K562 (cell line): ENCODE measurements around the gene PLCB3. TPM values are rescaled to one million over a fixed set of nuclear protein-coding genes. Genes with fewer than 3 reads are reported as not detected.

Experiments
- ARID2 ChIP-seq: fragments of 450-650 bp; IDR thresholded peaks from 2 replicates; pipeline ENCODE4 v1.6.1; 2017; ENCODE audit warnings: antibody characterized with exemption, mild to moderate bottlenecking
- ARID4B ChIP-seq: sonication (generic); formaldehyde crosslinking; IDR thresholded peaks from 2 replicates; pipeline ENCODE4 v1.8.0; 2022; ENCODE audit warnings: mild to moderate bottlenecking, missing genetic modification reagents
- ETV6 ChIP-seq, 3 experiments: fragments of 150-350 bp in 1 of 3; sonication (generic) in 1 of 3; formaldehyde crosslinking in 1 of 3; IDR thresholded peaks; 2 replicates each; pipeline versions ENCODE4 v1.6.1 to v1.8.0; 2014 to 2022; ENCODE audit warnings: borderline replicate concordance in 2 of 3, low read depth in 2 of 3, antibody characterized with exemption in 1 of 3, low read length in 1 of 3, mild to moderate bottlenecking in 1 of 3, missing genetic modification reagents in 1 of 3
- FOXO4 ChIP-seq: fragments of 450-650 bp; formaldehyde crosslinking; IDR thresholded peaks from 2 replicates; pipeline ENCODE4 v1.4.0; 2020; ENCODE audit warnings: mild to moderate bottlenecking, moderate library complexity
- GATAD2A ChIP-seq: fragments of 450-650 bp; IDR thresholded peaks from 2 replicates; pipeline ENCODE4 v1.6.1; 2017
- HSF4 ChIP-seq: fragments of 250-450 bp; sonication (Bioruptor Pico); IDR thresholded peaks from 2 replicates; pipeline ENCODE4 v2.1.2; 2022; ENCODE audit warnings: mild to moderate bottlenecking, moderate library complexity, borderline replicate concordance
- MITF ChIP-seq: IDR thresholded peaks from 2 replicates; pipeline ENCODE4 v1.6.1; 2014; ENCODE audit warnings: antibody characterized with exemption
- RAD51 ChIP-seq: fragments of 450-650 bp; IDR thresholded peaks from 2 replicates; pipeline ENCODE4 v1.7.1; 2016; ENCODE audit warnings: low read depth, mild to moderate bottlenecking, borderline replicate concordance
- THRA ChIP-seq: fragments of 450-650 bp; IDR thresholded peaks from 2 replicates; pipeline ENCODE4 v1.6.1; 2017; ENCODE audit warnings: mild to moderate bottlenecking, moderate library complexity
- XRCC3 ChIP-seq: fragments of 450-650 bp; IDR thresholded peaks from 2 replicates; pipeline ENCODE4 v1.6.1; 2017; ENCODE audit warnings: mild to moderate bottlenecking, moderate library complexity
- XRCC5 ChIP-seq: fragments of 200-400 bp; formaldehyde crosslinking; IDR thresholded peaks from 2 replicates; pipeline ENCODE4 v1.6.1; 2017; ENCODE audit warnings: low read depth, mild to moderate bottlenecking, low read length
- ZBTB1 ChIP-seq: sonication (generic); formaldehyde crosslinking; IDR thresholded peaks from 2 replicates; pipeline ENCODE4 v1.8.1; 2023; ENCODE audit warnings: missing genetic modification reagents, low read depth, mild to moderate bottlenecking, borderline replicate concordance
- ZNF764 ChIP-seq: fragments of 250-450 bp; sonication (Bioruptor Pico); IDR thresholded peaks from 2 replicates; pipeline ENCODE4 v1.4.0; 2020; ENCODE audit warnings: low read depth, mild to moderate bottlenecking, moderate library complexity
- polyA plus RNA-seq, 8 experiments: library from polyadenylated mRNA; depleted of rRNA in 4 of 8; stranded (reverse) in 5 of 8; unstranded in 3 of 8; fragments of >200 nt; fragmentation: Nextera tagmentation in 2 of 8; fragmentation: Illumina TruSeq in 1 of 8; extraction: Ambion mirVana in 2 of 8; extraction: Trizol in 1 of 8; gene quantifications; 2 replicates each; pipeline versions ENCODE4 v1.2.1 to v1.2.3, GENCODE V29; 2011 to 2014; ENCODE audit warnings: inconsistent platforms in 1 of 8, missing spikeins in 1 of 8
- total RNA-seq, 7 experiments: library from RNA; depleted of rRNA in 6 of 7; stranded (reverse); fragments of >200 nt in 6 of 7; fragmentation: Illumina TruSeq in 2 of 7; extraction: Trizol in 2 of 7; gene quantifications; 2 replicates each; pipeline versions ENCODE4 v1.2.1 to v1.2.3, GENCODE V29; 2011 to 2021; ENCODE audit warnings: low replicate concordance in 1 of 7
- TF ChIP-seq, protein P1 (sequence below): fragments of 450-650 bp; IDR thresholded peaks from 2 replicates; pipeline ENCODE4 v1.7.0; 2016; ENCODE audit warnings: borderline replicate concordance
- TF ChIP-seq, protein P2 (sequence below), 3 experiments: IDR thresholded peaks in 2 of 3; conservative IDR thresholded peaks in 1 of 3; 2 replicates each; pipeline ENCODE4 v1.5.1; 2011 to 2012; ENCODE audit warnings: low read length in 3 of 3, mild to moderate bottlenecking in 3 of 3, control low read depth in 2 of 3, improper control_type of control experiment in 1 of 3, inconsistent platforms in 1 of 3, low read depth in 1 of 3, mixed read lengths in 1 of 3, moderate library complexity in 1 of 3; ENCODE audit not compliant: insufficient read depth in 2 of 3

The PLCB3 gene
- total and polyA plus RNA-seq, 9 of the 15 experiments (the other 6 are each of a cell fraction or from before 2014, with no cell fraction given), result 0.31 to 44.8 (median 14.6) TPM

DNA sequence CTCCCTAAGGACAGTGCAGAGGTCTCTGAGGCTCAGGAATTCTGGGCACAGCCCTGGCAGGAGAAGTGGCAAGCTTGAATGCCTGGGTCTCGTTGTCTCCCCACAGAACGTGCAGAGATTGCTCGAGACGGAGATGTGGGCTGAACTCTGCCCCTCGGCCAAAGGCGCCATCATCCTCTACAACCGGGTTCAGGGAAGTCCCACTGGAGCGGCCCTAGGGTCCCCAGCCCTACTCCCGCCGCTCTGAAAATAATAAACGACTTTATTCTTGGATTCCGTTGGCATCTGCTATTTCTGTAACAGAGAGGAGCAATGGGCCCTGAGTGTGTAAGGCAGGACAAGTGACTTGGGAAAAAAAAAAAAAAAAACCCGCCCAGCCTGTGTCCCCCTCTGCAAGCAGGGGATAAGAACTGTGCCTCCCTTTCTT is 21.6 kb upstream of the PLCB3 start (continued):
- TF ChIP-seq ARID4B (0 out of 2 replicates have a peak, but pooled peaks have one; percentile 16), ARID2 (no peak), HSF4 (CRISPR knock-in tag) (no peak), ETV6 (IDR thresholded peaks at IDR 0.05; ENCODE audit: borderline replicate concordance in 1 of 2, low read depth in 2 of 2, low read length in 1 of 2) (no peak), ETV6 (CRISPR knock-in tag; IDR thresholded peaks at IDR 0.05; ENCODE audit: borderline replicate concordance) (no peak), RAD51 (no peak), FOXO4 (CRISPR knock-in tag) (no peak), XRCC5 (no peak), THRA (no peak), ZBTB1 (CRISPR knock-in tag) (no peak), GATAD2A (no peak), MITF (no peak), XRCC3 (no peak), ZNF764 (CRISPR knock-in tag) (no peak)
- TF ChIP-seq, protein P1, sequence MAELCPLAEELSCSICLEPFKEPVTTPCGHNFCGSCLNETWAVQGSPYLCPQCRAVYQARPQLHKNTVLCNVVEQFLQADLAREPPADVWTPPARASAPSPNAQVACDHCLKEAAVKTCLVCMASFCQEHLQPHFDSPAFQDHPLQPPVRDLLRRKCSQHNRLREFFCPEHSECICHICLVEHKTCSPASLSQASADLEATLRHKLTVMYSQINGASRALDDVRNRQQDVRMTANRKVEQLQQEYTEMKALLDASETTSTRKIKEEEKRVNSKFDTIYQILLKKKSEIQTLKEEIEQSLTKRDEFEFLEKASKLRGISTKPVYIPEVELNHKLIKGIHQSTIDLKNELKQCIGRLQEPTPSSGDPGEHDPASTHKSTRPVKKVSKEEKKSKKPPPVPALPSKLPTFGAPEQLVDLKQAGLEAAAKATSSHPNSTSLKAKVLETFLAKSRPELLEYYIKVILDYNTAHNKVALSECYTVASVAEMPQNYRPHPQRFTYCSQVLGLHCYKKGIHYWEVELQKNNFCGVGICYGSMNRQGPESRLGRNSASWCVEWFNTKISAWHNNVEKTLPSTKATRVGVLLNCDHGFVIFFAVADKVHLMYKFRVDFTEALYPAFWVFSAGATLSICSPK, result no peak
- TF ChIP-seq, protein P2, sequence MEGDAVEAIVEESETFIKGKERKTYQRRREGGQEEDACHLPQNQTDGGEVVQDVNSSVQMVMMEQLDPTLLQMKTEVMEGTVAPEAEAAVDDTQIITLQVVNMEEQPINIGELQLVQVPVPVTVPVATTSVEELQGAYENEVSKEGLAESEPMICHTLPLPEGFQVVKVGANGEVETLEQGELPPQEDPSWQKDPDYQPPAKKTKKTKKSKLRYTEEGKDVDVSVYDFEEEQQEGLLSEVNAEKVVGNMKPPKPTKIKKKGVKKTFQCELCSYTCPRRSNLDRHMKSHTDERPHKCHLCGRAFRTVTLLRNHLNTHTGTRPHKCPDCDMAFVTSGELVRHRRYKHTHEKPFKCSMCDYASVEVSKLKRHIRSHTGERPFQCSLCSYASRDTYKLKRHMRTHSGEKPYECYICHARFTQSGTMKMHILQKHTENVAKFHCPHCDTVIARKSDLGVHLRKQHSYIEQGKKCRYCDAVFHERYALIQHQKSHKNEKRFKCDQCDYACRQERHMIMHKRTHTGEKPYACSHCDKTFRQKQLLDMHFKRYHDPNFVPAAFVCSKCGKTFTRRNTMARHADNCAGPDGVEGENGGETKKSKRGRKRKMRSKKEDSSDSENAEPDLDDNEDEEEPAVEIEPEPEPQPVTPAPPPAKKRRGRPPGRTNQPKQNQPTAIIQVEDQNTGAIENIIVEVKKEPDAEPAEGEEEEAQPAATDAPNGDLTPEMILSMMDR (IDR thresholded peaks at IDR 0.05 in 2 of 3, conservative IDR thresholded peaks at IDR 0.05 in 1 of 3; ENCODE audit: insufficient read depth in 2 of 3, low read depth in 1 of 3, low read length in 3 of 3), result no peak
